Gastroesophageal sphincter (tissue), 4 donors: ENCODE data around the gene IRF2. TPM values are rescaled to one million over a fixed set of nuclear protein-coding genes. Genes with fewer than 3 reads are reported as not detected.

ENCODE experiments used
- ATAC-seq: fragments of 150-250 bp; one replicate; pipeline ENCODE4 v1.9.1; 2016; ENCODE audit warnings: mild to moderate bottlenecking, moderate library complexity
- H3K27ac ChIP-seq, 4 donors: fragments of 200-600 bp; sonication (generic) in 3 of 4; 1 replicate in 3 of 4; 2 replicates in 1 of 4; pipeline ENCODE4 v1.5.1; 2016 to 2019
- H3K27me3 ChIP-seq: fragments of 200-600 bp; sonication (generic); one replicate; pipeline ENCODE4 v1.5.1; 2019
- H3K36me3 ChIP-seq, 2 donors: fragments of 200-600 bp; sonication (generic); one replicate each; pipeline ENCODE4 v1.5.1; 2019; ENCODE audit warnings: control low read depth in 1 of 2
- H3K4me1 ChIP-seq, 3 donors: fragments of 200-600 bp; sonication (generic); 1 replicate in 2 of 3; 2 replicates in 1 of 3; pipeline ENCODE4 v1.5.1; 2016 to 2019; ENCODE audit warnings: control low read depth in 2 of 3
- H3K4me3 ChIP-seq, 2 donors: fragments of 200-600 bp; sonication (generic); one replicate each; pipeline ENCODE4 v1.5.1; 2019; ENCODE audit warnings: mild to moderate bottlenecking in 1 of 2, moderate library complexity in 1 of 2
- H3K9me3 ChIP-seq, 3 donors: fragments of 200-600 bp; sonication (generic); one replicate each; pipeline ENCODE4 v1.5.1; 2017 to 2019; ENCODE audit warnings: control low read depth in 2 of 3
- EP300 ChIP-seq: sonication (generic); formaldehyde crosslinking; IDR thresholded peaks from one replicate; pipeline ENCODE4 v1.6.1; 2017; ENCODE audit warnings: antibody characterized with exemption, mild to moderate bottlenecking
- POLR2A ChIP-seq, 2 donors: fragments of 450-650 bp; IDR thresholded peaks; one replicate each; pipeline ENCODE4 v1.6.1; 2017; ENCODE audit warnings: antibody characterized with exemption in 2 of 2, mild to moderate bottlenecking in 2 of 2, moderate library complexity in 1 of 2
- POLR2AphosphoS5 ChIP-seq: sonication (generic); formaldehyde crosslinking; IDR thresholded peaks from one replicate; pipeline ENCODE4 v1.6.1; 2017; ENCODE audit warnings: antibody characterized with exemption
- WGBS, 2 donors: methylation state at CpG; one replicate each; pipeline ENCODE4 v1.1.5; 2018; ENCODE audit warnings: low coverage in 1 of 2; 5-methylcytosine and 5-hydroxymethylcytosine counted together
- total RNA-seq, 4 donors: library from RNA; depleted of rRNA; stranded (reverse); fragments of >200 nt; gene quantifications; one replicate each; pipeline ENCODE4 v1.1.0, GENCODE V29; 2016
- TF ChIP-seq, protein P1 (sequence below), 4 experiments: fragments of 200-600 bp in 2 of 4; fragments of 450-650 bp in 2 of 4; sonication (generic) in 1 of 4; IDR thresholded peaks; one replicate each; pipeline ENCODE4 v1.5.1; 2017 to 2019; ENCODE audit warnings: antibody characterized with exemption in 4 of 4, mild to moderate bottlenecking in 2 of 4, moderate library complexity in 2 of 4

Gene IRF2
- total RNA-seq, 4 donors from 2014 or later = 34.1 to 41.7 (median 35.4) TPM

DNA sequence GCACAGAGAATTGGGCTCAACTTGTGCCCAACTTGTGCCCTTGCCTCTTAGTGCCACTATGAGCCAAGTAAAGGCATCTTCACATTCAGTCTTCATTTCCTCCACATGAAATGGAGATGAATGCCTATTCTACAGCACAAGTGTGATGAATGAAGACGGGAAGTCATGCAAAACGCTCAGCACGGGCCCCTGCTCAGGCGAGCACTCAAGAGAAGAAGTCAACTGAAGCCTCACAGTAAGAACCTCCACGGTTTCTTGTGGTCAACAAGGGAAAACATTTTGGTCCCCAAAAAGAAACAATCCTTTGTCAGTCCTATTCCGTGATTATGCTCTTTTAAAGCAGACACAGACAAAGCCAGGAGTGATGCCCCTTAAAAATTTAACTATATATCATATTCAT, 87.0 kb downstream of the IRF2 start:
- Histone ChIP-seq H3K9me3 (no peaks in the 10 kb centered on the region), H3K4me3 (no peak overlapping the region), H3K36me3 (peaks cover 0 to 61% of the 10 kb centered on the region in 2 donors), H3K27ac (peak overlapping the region in 1 of 4 donors; percentile 83), H3K4me1 (peaks cover 6 to 48% (median 29%) of the 10 kb centered on the region in 3 donors), H3K27me3 (no peaks in the 10 kb centered on the region)
- WGBS, 2 donors = 71 to 89% methylated on average over 2 to 5 of the region's 6 CpGs
- no peak for ATAC-seq
- TF ChIP-seq POLR2AphosphoS5 (no peak), EP300 (no peak), POLR2A (IDR thresholded peaks at IDR 0.05) (no peak)
- TF ChIP-seq, protein P1, sequence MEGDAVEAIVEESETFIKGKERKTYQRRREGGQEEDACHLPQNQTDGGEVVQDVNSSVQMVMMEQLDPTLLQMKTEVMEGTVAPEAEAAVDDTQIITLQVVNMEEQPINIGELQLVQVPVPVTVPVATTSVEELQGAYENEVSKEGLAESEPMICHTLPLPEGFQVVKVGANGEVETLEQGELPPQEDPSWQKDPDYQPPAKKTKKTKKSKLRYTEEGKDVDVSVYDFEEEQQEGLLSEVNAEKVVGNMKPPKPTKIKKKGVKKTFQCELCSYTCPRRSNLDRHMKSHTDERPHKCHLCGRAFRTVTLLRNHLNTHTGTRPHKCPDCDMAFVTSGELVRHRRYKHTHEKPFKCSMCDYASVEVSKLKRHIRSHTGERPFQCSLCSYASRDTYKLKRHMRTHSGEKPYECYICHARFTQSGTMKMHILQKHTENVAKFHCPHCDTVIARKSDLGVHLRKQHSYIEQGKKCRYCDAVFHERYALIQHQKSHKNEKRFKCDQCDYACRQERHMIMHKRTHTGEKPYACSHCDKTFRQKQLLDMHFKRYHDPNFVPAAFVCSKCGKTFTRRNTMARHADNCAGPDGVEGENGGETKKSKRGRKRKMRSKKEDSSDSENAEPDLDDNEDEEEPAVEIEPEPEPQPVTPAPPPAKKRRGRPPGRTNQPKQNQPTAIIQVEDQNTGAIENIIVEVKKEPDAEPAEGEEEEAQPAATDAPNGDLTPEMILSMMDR (IDR thresholded peaks at IDR 0.05) = no peak

DNA sequence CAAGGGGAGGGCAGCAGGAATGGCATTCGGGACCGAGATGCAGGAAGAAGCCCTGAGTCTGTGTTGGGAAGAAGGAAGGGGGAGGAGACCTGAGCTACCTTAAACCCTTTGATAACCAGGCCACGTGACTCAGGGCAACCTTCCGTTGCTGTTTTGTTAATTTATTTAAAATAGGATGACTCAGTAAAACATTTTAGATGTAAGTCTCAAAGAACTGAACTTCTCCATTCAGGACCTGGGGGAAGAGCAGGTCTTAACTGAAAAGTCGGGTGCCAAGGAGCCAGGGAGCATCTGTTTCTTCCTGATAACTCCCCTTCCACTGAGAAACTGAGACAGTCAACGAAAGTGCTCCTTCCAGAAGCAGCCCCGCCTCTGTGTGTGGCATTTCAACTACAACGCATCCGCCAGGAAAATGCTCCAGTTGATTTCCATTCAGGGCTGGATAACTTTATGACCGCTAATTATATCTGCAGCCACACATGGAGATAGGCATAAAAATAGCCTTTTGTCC, 88.0 kb downstream of the IRF2 start:
- H3K4me1 ChIP-seq = peaks cover 6 to 53% (median 31%) of the 10 kb centered on the region in 3 donors
- no peak for ATAC-seq
- 69 to 75% methylated on average over 7 to 10 of the region's 10 CpGs for WGBS, 2 donors
- H3K27me3 ChIP-seq = no peaks in the 10 kb centered on the region
- H3K9me3 ChIP-seq = no peaks in the 10 kb centered on the region
- peaks cover 0 to 51% of the 10 kb centered on the region in 2 donors for H3K36me3 ChIP-seq
- no peak overlapping the region for H3K4me3 ChIP-seq
- TF ChIP-seq, protein P1 (IDR thresholded peaks at IDR 0.05) = no peak
- TF ChIP-seq POLR2AphosphoS5 (no peak), POLR2A (IDR thresholded peaks at IDR 0.05) (no peak), EP300 (no peak)
- H3K27ac ChIP-seq = peak overlapping the region in 3 of 4 donors; percentile 79 to 87 (median 83)

DNA sequence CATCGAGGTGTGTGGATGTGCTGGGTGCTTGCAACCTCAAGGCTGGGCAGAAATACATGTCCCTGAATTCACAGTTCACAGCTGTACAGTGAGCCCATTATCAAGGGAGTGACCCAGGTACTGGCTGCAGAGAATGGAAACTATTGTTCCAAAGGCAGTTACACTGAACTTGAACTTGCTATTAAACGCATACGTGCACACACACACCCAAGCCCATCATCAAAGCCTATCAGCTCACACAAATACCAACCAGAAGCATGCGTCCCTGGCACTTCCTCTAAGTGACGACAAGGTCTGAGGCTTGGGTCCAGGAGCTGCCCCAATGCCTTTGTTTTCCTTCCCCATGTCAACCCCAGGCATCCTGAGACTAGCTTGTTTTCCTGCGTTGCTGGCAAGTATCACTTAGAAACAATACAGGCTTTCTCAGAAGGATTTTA, 88.6 kb downstream of the IRF2 start:
- TF ChIP-seq POLR2AphosphoS5 = no peak
- TF ChIP-seq, protein P1 (IDR thresholded peaks at IDR 0.05) = no peak
- ATAC-seq = peak; percentile 31
- H3K4me1 ChIP-seq = peaks cover 6 to 53% (median 31%) of the 10 kb centered on the region in 3 donors
- no peaks in the 10 kb centered on the region for H3K27me3 ChIP-seq
- H3K27ac ChIP-seq = peak overlapping the region in 3 of 4 donors; percentile 79 to 87 (median 83)
- WGBS, 2 donors = 50 to 56% methylated on average over 3 to 6 of the region's 6 CpGs
- H3K36me3 ChIP-seq = peaks cover 0 to 45% of the 10 kb centered on the region in 2 donors
- H3K9me3 ChIP-seq = no peaks in the 10 kb centered on the region
- H3K4me3 ChIP-seq = no peak overlapping the region

DNA sequence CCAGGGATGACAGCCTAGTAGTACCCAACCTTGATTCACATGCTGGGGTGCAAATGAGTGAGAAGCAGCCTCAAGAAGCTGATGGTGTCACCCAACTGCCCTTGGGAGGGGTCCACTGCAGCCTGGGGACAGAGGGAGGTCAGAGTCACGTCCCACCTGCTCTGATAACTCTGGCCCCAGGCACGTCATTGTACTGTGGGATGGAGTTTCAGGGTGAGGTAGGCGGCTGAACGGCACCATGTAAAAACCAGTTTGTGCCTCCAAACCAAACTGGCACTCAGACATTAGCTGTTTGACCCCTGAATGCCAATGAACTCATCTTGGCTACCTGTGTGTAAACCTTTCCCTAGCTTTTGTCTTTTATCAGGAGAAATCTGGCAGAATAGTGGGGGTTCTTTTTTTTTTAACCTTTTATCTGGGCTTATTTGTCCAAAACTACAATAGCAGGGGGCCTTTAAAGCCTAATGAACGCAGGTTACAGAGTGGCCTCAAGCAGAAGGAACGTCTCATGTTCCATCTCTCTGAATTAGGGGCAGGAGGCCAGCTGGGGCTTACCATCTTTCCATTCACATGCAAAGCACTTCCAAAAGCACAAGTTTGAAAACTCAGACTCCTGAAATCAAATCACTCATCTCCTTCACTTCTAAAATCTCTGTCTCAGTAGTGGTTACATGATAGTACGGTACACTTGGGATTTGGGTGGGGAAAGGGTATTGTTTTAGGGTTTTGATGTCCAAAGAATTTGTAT, 89.4 kb downstream of the IRF2 start:
- ATAC-seq = no peak
- Histone ChIP-seq H3K36me3 (peaks cover 0 to 38% of the 10 kb centered on the region in 2 donors), H3K9me3 (no peaks in the 10 kb centered on the region), H3K27ac (peak overlapping the region; percentile 43 to 87 (median 81)), H3K27me3 (no peaks in the 10 kb centered on the region), H3K4me3 (peak overlapping the region in 1 of 2 donors; percentile 35), H3K4me1 (peaks cover 6 to 53% (median 31%) of the 10 kb centered on the region in 3 donors)
- TF ChIP-seq, protein P1 (IDR thresholded peaks at IDR 0.05) = no peak
- 53 to 78% methylated on average over 5 to 6 of the region's 7 CpGs for WGBS, 2 donors
